GM19372 (cell line): ENCODE measurements around the gene LANCL3.
"Not testable (repeated sequence)": the region's sequence is repeated elsewhere in the genome, so short reads cannot be mapped to it uniquely, and the experiment has no call there.

Experiments used
- ATAC-seq: cut with Tn5 transposase; IDR thresholded peaks from one replicate; pipeline ENCODE4 v1.9.1; 2021; ENCODE audit warnings: mild to moderate bottlenecking, low read depth, moderate library complexity; ENCODE audit not compliant: unreplicated experiment

LANCL3 gene

GRCh38 chrX:37609727-37610126, 38.3 kb downstream of the LANCL3 start:
- no peak for ATAC-seq

- ATAC-seq: no peak
Measured at GRCh38 chrX:37613933-37614332, 42.5 kb downstream of the LANCL3 start.

- ATAC-seq: no peak
Measured at GRCh38 chrX:37627602-37628001, 56.1 kb downstream of the LANCL3 start.

GRCh38 chrX:37638047-37638446, 66.6 kb downstream of the LANCL3 start:
- ATAC-seq: no peak

GRCh38 chrX:37640142-37640541, 68.7 kb downstream of the LANCL3 start:
- no peak for ATAC-seq

GRCh38 chrX:37641859-37642258, 70.4 kb downstream of the LANCL3 start:
- ATAC-seq: no peak

- ATAC-seq: no peak
Measured at GRCh38 chrX:37644381-37645305, 73.2 kb downstream of the LANCL3 start.

- ATAC-seq: no peak
Measured at GRCh38 chrX:37646254-37646653, 74.8 kb downstream of the LANCL3 start.

GRCh38 chrX:37650879-37651278, 79.4 kb downstream of the LANCL3 start:
- not testable (repeated sequence) for ATAC-seq

GRCh38 chrX:37651921-37652452, 80.5 kb downstream of the LANCL3 start:
- ATAC-seq: no peak

GRCh38 chrX:37652589-37653231, 81.2 kb downstream of the LANCL3 start:
- no peak for ATAC-seq

GRCh38 chrX:37653397-37654085, 82.1 kb downstream of the LANCL3 start:
- no peak for ATAC-seq

GRCh38 chrX:37658343-37659030, 87.0 kb downstream of the LANCL3 start:
- no peak for ATAC-seq

GRCh38 chrX:37659047-37659446, 87.6 kb downstream of the LANCL3 start:
- no peak for ATAC-seq

- no peak for ATAC-seq
Measured at GRCh38 chrX:37662181-37662580, 90.7 kb downstream of the LANCL3 start.

GRCh38 chrX:37666516-37666915, 95.1 kb downstream of the LANCL3 start:
- ATAC-seq: no peak

- no peak for ATAC-seq
Measured at GRCh38 chrX:37667141-37667540, 95.7 kb downstream of the LANCL3 start.

- ATAC-seq: no peak
Measured at GRCh38 chrX:37672563-37672962, 101.1 kb downstream of the LANCL3 start.

- no peak for ATAC-seq
Measured at GRCh38 chrX:37676811-37677210, 105.3 kb downstream of the LANCL3 start.

- ATAC-seq: no peak
Measured at GRCh38 chrX:37677243-37677642, 105.8 kb downstream of the LANCL3 start.
